ENCODE data around the gene ERBB4.

DNA sequence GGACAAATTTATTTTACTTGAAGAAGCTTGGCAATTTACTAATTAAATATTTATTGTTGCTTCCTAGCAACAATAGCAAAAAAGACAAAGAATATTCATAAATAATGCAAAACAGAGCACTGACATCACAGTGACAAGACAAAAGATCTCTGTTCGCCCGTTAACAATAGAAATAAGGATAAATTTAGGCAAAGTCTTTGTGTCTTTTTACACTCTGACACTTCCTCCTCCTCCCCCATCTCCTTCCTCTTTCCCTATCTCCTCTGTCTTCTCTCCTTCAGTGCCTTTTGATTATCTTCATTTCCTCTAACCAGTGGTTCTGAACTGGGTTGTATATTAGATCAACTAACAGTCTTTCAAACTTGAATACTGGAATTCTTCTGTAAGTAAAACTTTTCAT, 808.4 kb downstream of the ERBB4 start:
- TF ChIP-seq, protein P1, sequence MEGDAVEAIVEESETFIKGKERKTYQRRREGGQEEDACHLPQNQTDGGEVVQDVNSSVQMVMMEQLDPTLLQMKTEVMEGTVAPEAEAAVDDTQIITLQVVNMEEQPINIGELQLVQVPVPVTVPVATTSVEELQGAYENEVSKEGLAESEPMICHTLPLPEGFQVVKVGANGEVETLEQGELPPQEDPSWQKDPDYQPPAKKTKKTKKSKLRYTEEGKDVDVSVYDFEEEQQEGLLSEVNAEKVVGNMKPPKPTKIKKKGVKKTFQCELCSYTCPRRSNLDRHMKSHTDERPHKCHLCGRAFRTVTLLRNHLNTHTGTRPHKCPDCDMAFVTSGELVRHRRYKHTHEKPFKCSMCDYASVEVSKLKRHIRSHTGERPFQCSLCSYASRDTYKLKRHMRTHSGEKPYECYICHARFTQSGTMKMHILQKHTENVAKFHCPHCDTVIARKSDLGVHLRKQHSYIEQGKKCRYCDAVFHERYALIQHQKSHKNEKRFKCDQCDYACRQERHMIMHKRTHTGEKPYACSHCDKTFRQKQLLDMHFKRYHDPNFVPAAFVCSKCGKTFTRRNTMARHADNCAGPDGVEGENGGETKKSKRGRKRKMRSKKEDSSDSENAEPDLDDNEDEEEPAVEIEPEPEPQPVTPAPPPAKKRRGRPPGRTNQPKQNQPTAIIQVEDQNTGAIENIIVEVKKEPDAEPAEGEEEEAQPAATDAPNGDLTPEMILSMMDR (IDR thresholded peaks at IDR 0.05), result no peak
- TF ChIP-seq POLR2A (IDR thresholded peaks at IDR 0.05), result no peak
